ENCODE measurements around the gene ZBTB7C. TPM values are rescaled to one million over a fixed set of nuclear protein-coding genes. Genes with fewer than 3 reads are reported as not detected.

The ZBTB7C gene
- total and polyA plus RNA-seq, 9 donors: 1.5 to 26.6 (median 15.7) TPM

- H3K27me3 ChIP-seq: no peaks in the 10 kb centered on the region
- DNase-seq: peak in 1 of 5 donors; percentile 10
- no peak overlapping the region for H3K4me3 ChIP-seq
- intact Hi-C loops (cut with DNase I): loop anchor here in 2 of 4 donors (5.0 to 10.0 kb wide), 2 partner anchors 39 to 248 kb away; no protein-coding TSS in a partner anchor
- H3K27ac ChIP-seq: peak overlapping the region in 1 of 2 donors; percentile 47
- no peaks in the 10 kb centered on the region for H3K9me3 ChIP-seq
- H3K36me3 ChIP-seq: no peaks in the 10 kb centered on the region
- no peak for TF ChIP-seq EP300 (IDR thresholded peaks at IDR 0.05)
- no peak for TF ChIP-seq CTCF (IDR thresholded peaks at IDR 0.05)
- no peak for TF ChIP-seq POLR2A (IDR thresholded peaks at IDR 0.05)
- peaks cover 40% of the 10 kb centered on the region for H3K4me1 ChIP-seq (ENCODE audit: insufficient read depth)
- WGBS, 3 donors: 82 to 92% (median 83%) methylated on average over 8 of the region's 8 CpGs
Measured at GRCh38 chr18:48166336-48166875, 242.8 kb downstream of the ZBTB7C start.

- TF ChIP-seq POLR2A (IDR thresholded peaks at IDR 0.05) (no peak), CTCF (IDR thresholded peaks at IDR 0.05) (no peak), EP300 (IDR thresholded peaks at IDR 0.05) (no peak)
- Histone ChIP-seq H3K9me3 (no peaks in the 10 kb centered on the region), H3K4me3 (no peak overlapping the region), H3K4me1 (ENCODE audit: insufficient read depth) (peaks cover 46% of the 10 kb centered on the region), H3K36me3 (no peaks in the 10 kb centered on the region), H3K27me3 (no peaks in the 10 kb centered on the region), H3K27ac (peak overlapping the region in 1 of 2 donors; percentile 92)
- intact Hi-C loops (cut with DNase I): loop anchor here in 2 of 4 donors (5.0 to 10.0 kb wide), 2 partner anchors 38 to 250 kb away; no protein-coding TSS in a partner anchor
- peak in 1 of 5 donors; percentile 36 for DNase-seq
- WGBS, 3 donors: 45 to 55% (median 52%) methylated on average over 13 of the region's 13 CpGs
Measured at GRCh38 chr18:48165111-48165866, 243.9 kb downstream of the ZBTB7C start.

GRCh38 chr18:48164701-48165100 is 244.5 kb downstream of the ZBTB7C start:
- H3K27me3 ChIP-seq: no peaks in the 10 kb centered on the region
- intact Hi-C loops (cut with DNase I): loop anchor here in 2 of 4 donors (5.0 to 10.0 kb wide), 2 partner anchors 37 to 250 kb away; no protein-coding TSS in a partner anchor
- DNase-seq: no peak
- H3K9me3 ChIP-seq: no peaks in the 10 kb centered on the region
- TF ChIP-seq POLR2A (IDR thresholded peaks at IDR 0.05): no peak
- TF ChIP-seq EP300 (IDR thresholded peaks at IDR 0.05): no peak
- TF ChIP-seq CTCF (IDR thresholded peaks at IDR 0.05): no peak
- peaks cover 46% of the 10 kb centered on the region for H3K4me1 ChIP-seq (ENCODE audit: insufficient read depth)
- no peaks in the 10 kb centered on the region for H3K36me3 ChIP-seq
- peak overlapping the region in 1 of 2 donors; percentile 92 for H3K27ac ChIP-seq
- 34 to 47% (median 43%) methylated on average over 1 of the region's 1 CpG for WGBS, 3 donors
- H3K4me3 ChIP-seq: no peak overlapping the region

GRCh38 chr18:48164116-48164515 is 245.1 kb downstream of the ZBTB7C start:
- peak in 1 of 5 donors; percentile 17 for DNase-seq
- Histone ChIP-seq H3K4me3 (no peak overlapping the region), H3K4me1 (ENCODE audit: insufficient read depth) (peaks cover 46% of the 10 kb centered on the region), H3K27ac (peak overlapping the region in 1 of 2 donors; percentile 92), H3K27me3 (no peaks in the 10 kb centered on the region), H3K9me3 (no peaks in the 10 kb centered on the region), H3K36me3 (no peaks in the 10 kb centered on the region)
- intact Hi-C loops (cut with DNase I): loop anchor here in 1 of 4 donors (10.0 kb wide), 1 partner anchor 251 kb away; no protein-coding TSS in a partner anchor
- 69 to 76% (median 76%) methylated on average over 4 of the region's 4 CpGs for WGBS, 3 donors
- no peak for TF ChIP-seq CTCF (IDR thresholded peaks at IDR 0.05)
- TF ChIP-seq POLR2A (IDR thresholded peaks at IDR 0.05): no peak
- TF ChIP-seq EP300 (IDR thresholded peaks at IDR 0.05): no peak
